Activated CD8-positive, alpha-beta memory T cell treated with anti-CD3 and anti-CD28 coated beads, Interleukin-2, amount 10 ng/mL, durations not matched to agents 7 days and 5 days (primary cell): ENCODE measurements around the gene XG. TPM values are rescaled to one million over a fixed set of nuclear protein-coding genes. Genes with fewer than 3 reads are reported as not detected.
"Not testable (repeated sequence)": the region's sequence is repeated elsewhere in the genome, so short reads cannot be mapped to it uniquely, and the experiment has no call there.

Source experiments
- ATAC-seq: fragments of 150-1000 bp; cut with Tn5 transposase; one replicate; pipeline ENCODE4 v1.10.0; 2021; ENCODE audit warnings: moderate library complexity
- CTCF ChIA-PET: fragments of 350-600 bp; sonication (Branson Sonifier 250); formaldehyde crosslinking; loops from one replicate; lab custom pipeline; 2021; ENCODE audit warnings: antibody characterized with exemption; lab: Charles Lee
- DNase-seq: peaks from one replicate; pipeline ENCODE4 v3.0.0-alpha.2; 2020
- H3K27ac Mint-ChIP-seq: one replicate; pipeline ENCODE4 v1.8.0; 2021; ENCODE audit warnings: mild to moderate bottlenecking, mixed read lengths
- H3K27me3 Mint-ChIP-seq: one replicate; pipeline ENCODE4 v1.8.0; 2021; ENCODE audit warnings: mixed read lengths
- H3K36me3 Mint-ChIP-seq: one replicate; pipeline ENCODE4 v1.8.0; 2021; ENCODE audit warnings: mild to moderate bottlenecking, mixed read lengths
- H3K4me1 Mint-ChIP-seq: one replicate; pipeline ENCODE4 v1.8.0; 2021; ENCODE audit warnings: mixed read lengths
- H3K4me3 Mint-ChIP-seq: one replicate; pipeline ENCODE4 v1.8.0; 2021; ENCODE audit warnings: mild to moderate bottlenecking, moderate library complexity, mixed read lengths
- H3K9me3 Mint-ChIP-seq: one replicate; pipeline ENCODE4 v1.8.0; 2022; ENCODE audit warnings: low read depth, mixed read lengths
- total RNA-seq, 2 experiments: library from RNA; stranded (reverse); gene quantifications; one replicate each; pipeline ENCODE4 v1.2.3, GENCODE V29; 2021

Gene XG
- total RNA-seq, 2 experiments from 2014 or later, result not detected

GRCh38 chrX:2774057-2774456 is 22.2 kb downstream of the XG start:
- H3K36me3 Mint-ChIP-seq, result no peaks in the 10 kb centered on the region
- H3K4me3 Mint-ChIP-seq, result no peak overlapping the region
- peaks cover 12% of the 10 kb centered on the region for H3K27me3 Mint-ChIP-seq
- no peaks in the 10 kb centered on the region for H3K4me1 Mint-ChIP-seq
- ATAC-seq (no peak), DNase-seq (no peak)
- H3K9me3 Mint-ChIP-seq, result no peaks in the 10 kb centered on the region
- CTCF ChIA-PET, result no interaction called here
- no peak overlapping the region for H3K27ac Mint-ChIP-seq

- no peaks in the 10 kb centered on the region for H3K4me1 Mint-ChIP-seq
- CTCF ChIA-PET, result no interaction called here
- no peak overlapping the region for H3K4me3 Mint-ChIP-seq
- peaks cover 12% of the 10 kb centered on the region for H3K27me3 Mint-ChIP-seq
- H3K9me3 Mint-ChIP-seq, result no peaks in the 10 kb centered on the region
- DNase-seq (no peak), ATAC-seq (no peak)
- no peak overlapping the region for H3K27ac Mint-ChIP-seq
- no peaks in the 10 kb centered on the region for H3K36me3 Mint-ChIP-seq
Observed at GRCh38 chrX:2774776-2775175, 22.9 kb downstream of the XG start.

- H3K27ac Mint-ChIP-seq, CTCF ChIA-PET, H3K4me3 Mint-ChIP-seq: not testable (repeated sequence)
Observed at GRCh38 chrX:2780472-2781225, 28.8 kb downstream of the XG start.

GRCh38 chrX:2781226-2781571 is 29.4 kb downstream of the XG start:
- no peak for DNase-seq
- no peak overlapping the region for H3K4me3 Mint-ChIP-seq
- CTCF ChIA-PET, result no interaction called here
- H3K27ac Mint-ChIP-seq, result no peak overlapping the region
- peaks cover 4% of the 10 kb centered on the region for H3K27me3 Mint-ChIP-seq
- no peak for ATAC-seq
- no peaks in the 10 kb centered on the region for H3K36me3 Mint-ChIP-seq
- no peaks in the 10 kb centered on the region for H3K9me3 Mint-ChIP-seq
- H3K4me1 Mint-ChIP-seq, result peaks cover 7% of the 10 kb centered on the region

More at GRCh38 chrX:2780472-2781225, 28.8 kb downstream of the XG start:
- not testable (repeated sequence) for H3K9me3 Mint-ChIP-seq, H3K36me3 Mint-ChIP-seq, ATAC-seq, DNase-seq, H3K4me1 Mint-ChIP-seq, H3K27me3 Mint-ChIP-seq

GRCh38 chrX:2781698-2782097 is 29.9 kb downstream of the XG start:
- no peak overlapping the region for H3K27ac Mint-ChIP-seq
- no peaks in the 10 kb centered on the region for H3K36me3 Mint-ChIP-seq
- no peak overlapping the region for H3K4me3 Mint-ChIP-seq
- ATAC-seq, result no peak
- H3K9me3 Mint-ChIP-seq, result no peaks in the 10 kb centered on the region
- H3K4me1 Mint-ChIP-seq, result peaks cover 7% of the 10 kb centered on the region
- CTCF ChIA-PET, result no interaction called here
- H3K27me3 Mint-ChIP-seq, result peaks cover 4% of the 10 kb centered on the region
- no peak for DNase-seq

GRCh38 chrX:2782171-2782570 is 30.3 kb downstream of the XG start:
- no peak overlapping the region for H3K4me3 Mint-ChIP-seq

GRCh38 chrX:2782778-2783177 is 30.9 kb downstream of the XG start:
- no peak overlapping the region for H3K27ac Mint-ChIP-seq
- ATAC-seq, result no peak

More at GRCh38 chrX:2782171-2782570, 30.3 kb downstream of the XG start:
- H3K36me3 Mint-ChIP-seq, result no peaks in the 10 kb centered on the region
- H3K27me3 Mint-ChIP-seq, result peaks cover 4% of the 10 kb centered on the region
- CTCF ChIA-PET, result no interaction called here
- ATAC-seq (no peak), DNase-seq (no peak)
- peaks cover 7% of the 10 kb centered on the region for H3K4me1 Mint-ChIP-seq
- no peaks in the 10 kb centered on the region for H3K9me3 Mint-ChIP-seq
- no peak overlapping the region for H3K27ac Mint-ChIP-seq

GRCh38 chrX:2784026-2784425 is 32.2 kb downstream of the XG start:
- DNase-seq (no peak), ATAC-seq (no peak)
- Mint-ChIP-seq H3K4me1 (peaks cover 7% of the 10 kb centered on the region), H3K9me3 (no peaks in the 10 kb centered on the region), H3K27me3 (peaks cover 4% of the 10 kb centered on the region), H3K27ac (no peak overlapping the region), H3K4me3 (no peak overlapping the region), H3K36me3 (no peaks in the 10 kb centered on the region)
- CTCF ChIA-PET, result no interaction called here

More at GRCh38 chrX:2782778-2783177, 30.9 kb downstream of the XG start:
- Mint-ChIP-seq H3K36me3 (no peaks in the 10 kb centered on the region), H3K9me3 (no peaks in the 10 kb centered on the region), H3K4me1 (peaks cover 7% of the 10 kb centered on the region), H3K4me3 (no peak overlapping the region), H3K27me3 (peaks cover 4% of the 10 kb centered on the region)
- CTCF ChIA-PET, result no interaction called here
- no peak for DNase-seq

GRCh38 chrX:2785538-2785937 is 33.7 kb downstream of the XG start:
- ATAC-seq (no peak), DNase-seq (no peak)
- CTCF ChIA-PET, result no interaction called here
- H3K9me3 Mint-ChIP-seq, result no peaks in the 10 kb centered on the region
- H3K36me3 Mint-ChIP-seq, result no peaks in the 10 kb centered on the region
- peaks cover 2% of the 10 kb centered on the region for H3K27me3 Mint-ChIP-seq
- H3K27ac Mint-ChIP-seq, result no peak overlapping the region
- H3K4me3 Mint-ChIP-seq, result no peak overlapping the region
- H3K4me1 Mint-ChIP-seq, result peaks cover 7% of the 10 kb centered on the region

GRCh38 chrX:2788980-2789379 is 37.1 kb downstream of the XG start:
- no peak for ATAC-seq
- H3K4me3 Mint-ChIP-seq, result no peak overlapping the region
- H3K36me3 Mint-ChIP-seq, result no peaks in the 10 kb centered on the region
- H3K9me3 Mint-ChIP-seq, result no peaks in the 10 kb centered on the region
- CTCF ChIA-PET, result no interaction called here
- H3K4me1 Mint-ChIP-seq, result no peaks in the 10 kb centered on the region
- no peak for DNase-seq
- no peaks in the 10 kb centered on the region for H3K27me3 Mint-ChIP-seq
- H3K27ac Mint-ChIP-seq, result no peak overlapping the region

- DNase-seq, result no peak
- CTCF ChIA-PET, result no interaction called here
- Mint-ChIP-seq H3K9me3 (no peaks in the 10 kb centered on the region), H3K36me3 (no peaks in the 10 kb centered on the region), H3K27me3 (no peaks in the 10 kb centered on the region), H3K27ac (no peak overlapping the region), H3K4me3 (no peak overlapping the region), H3K4me1 (no peaks in the 10 kb centered on the region)
- no peak for ATAC-seq
Observed at GRCh38 chrX:2789569-2789968, 37.7 kb downstream of the XG start.

- no peak for ATAC-seq
- CTCF ChIA-PET, result no interaction called here
- Mint-ChIP-seq H3K9me3 (no peaks in the 10 kb centered on the region), H3K27me3 (no peaks in the 10 kb centered on the region), H3K36me3 (no peaks in the 10 kb centered on the region), H3K4me3 (no peak overlapping the region), H3K4me1 (no peaks in the 10 kb centered on the region), H3K27ac (no peak overlapping the region)
- DNase-seq, result no peak
Observed at GRCh38 chrX:2793752-2794151, 41.9 kb downstream of the XG start.

GRCh38 chrX:2794336-2794735 is 42.5 kb downstream of the XG start:
- H3K36me3 Mint-ChIP-seq, result no peaks in the 10 kb centered on the region
- no peaks in the 10 kb centered on the region for H3K4me1 Mint-ChIP-seq
- no peaks in the 10 kb centered on the region for H3K27me3 Mint-ChIP-seq
- H3K27ac Mint-ChIP-seq, result no peak overlapping the region
- DNase-seq (no peak), ATAC-seq (no peak)
- no peaks in the 10 kb centered on the region for H3K9me3 Mint-ChIP-seq
- no peak overlapping the region for H3K4me3 Mint-ChIP-seq
- CTCF ChIA-PET, result no interaction called here

GRCh38 chrX:2796808-2797207 is 45.0 kb downstream of the XG start:
- H3K27me3 Mint-ChIP-seq, ATAC-seq, H3K9me3 Mint-ChIP-seq, H3K27ac Mint-ChIP-seq, H3K4me1 Mint-ChIP-seq, DNase-seq, H3K4me3 Mint-ChIP-seq, CTCF ChIA-PET, H3K36me3 Mint-ChIP-seq: not testable (repeated sequence)
